ENCODE measurements around the gene DNAJC27. TPM values are rescaled to one million over a fixed set of nuclear protein-coding genes. Genes with fewer than 3 reads are reported as not detected.
"Not testable (repeated sequence)": the region's sequence is repeated elsewhere in the genome, so short reads cannot be mapped to it uniquely, and the experiment has no call there.

The DNAJC27 gene
- total RNA-seq: 10 to 100 TPM; 11.4 to 58.7 TPM

DNA sequence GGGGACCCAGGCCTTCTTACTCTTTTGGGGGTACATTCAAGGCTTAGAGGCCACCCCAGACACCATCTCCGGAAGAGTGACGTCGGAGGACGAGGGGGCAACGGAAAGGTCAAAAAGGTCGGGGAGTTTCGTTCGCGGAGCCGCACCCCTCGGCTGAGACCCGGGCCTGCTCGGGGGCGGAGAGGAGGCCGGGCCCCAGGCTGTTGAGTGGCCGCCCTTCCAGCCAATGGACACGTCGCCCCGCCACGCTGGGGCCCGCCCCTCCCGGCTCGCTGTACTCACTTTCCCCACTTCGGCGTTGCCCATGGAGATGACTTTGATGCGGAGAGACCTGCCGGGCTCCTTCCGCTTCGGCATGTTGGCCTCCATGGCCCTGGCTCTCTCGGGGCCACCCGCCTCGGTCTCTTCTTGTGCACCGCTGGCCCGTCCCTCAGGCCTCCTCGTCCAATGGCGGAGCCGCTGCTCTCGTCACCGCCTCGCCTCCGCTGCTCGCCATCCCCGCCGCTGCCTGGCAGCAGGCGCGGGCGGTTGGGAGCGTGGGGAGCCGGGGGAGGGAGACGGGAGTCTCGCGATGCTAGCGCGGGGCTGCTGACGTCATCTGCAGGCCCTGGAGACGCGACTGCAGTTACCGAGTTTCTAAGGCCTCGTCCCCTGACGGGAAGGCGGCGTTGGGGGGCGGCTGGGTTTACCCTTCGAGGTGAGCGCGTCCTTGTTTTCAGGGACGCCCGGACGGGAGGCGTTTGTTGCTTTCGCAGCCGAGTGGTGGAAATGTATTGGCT is at the start of gene DNAJC27:
DNAJC27 (minus strand) TSS at position 420 of the 779 bp plus-strand sequence; CDS start at position 369, 51 bp downstream.
- Histone ChIP-seq H3K27ac (peak within 1 kb of the TSS; percentile 95 to 99 (median 98)), H3K4me3 (peak within 1 kb of the TSS; percentile 20 to 42), H3K4me1 (peaks cover 16% of the 10 kb centered on the region), H3K9me3 (no peaks in the 10 kb centered on the region), H3K27me3 (no peaks in the 10 kb centered on the region), H3K36me3 (replicated peaks in 1 of 2; ENCODE audit: insufficient read depth in 1 of 2, low read depth in 2 of 2) (no peaks in the 10 kb centered on the region)
- ATAC-seq (peak; percentile 94), DNase-seq (peak; percentile 98)
- 0 to 1% methylated on average over 28 to 72 of the region's 72 CpGs for WGBS, 2 donors
- peak; percentile 92 to 98 (median 98) for TF ChIP-seq POLR2A (IDR thresholded peaks at IDR 0.05)
- TF ChIP-seq, protein P1, sequence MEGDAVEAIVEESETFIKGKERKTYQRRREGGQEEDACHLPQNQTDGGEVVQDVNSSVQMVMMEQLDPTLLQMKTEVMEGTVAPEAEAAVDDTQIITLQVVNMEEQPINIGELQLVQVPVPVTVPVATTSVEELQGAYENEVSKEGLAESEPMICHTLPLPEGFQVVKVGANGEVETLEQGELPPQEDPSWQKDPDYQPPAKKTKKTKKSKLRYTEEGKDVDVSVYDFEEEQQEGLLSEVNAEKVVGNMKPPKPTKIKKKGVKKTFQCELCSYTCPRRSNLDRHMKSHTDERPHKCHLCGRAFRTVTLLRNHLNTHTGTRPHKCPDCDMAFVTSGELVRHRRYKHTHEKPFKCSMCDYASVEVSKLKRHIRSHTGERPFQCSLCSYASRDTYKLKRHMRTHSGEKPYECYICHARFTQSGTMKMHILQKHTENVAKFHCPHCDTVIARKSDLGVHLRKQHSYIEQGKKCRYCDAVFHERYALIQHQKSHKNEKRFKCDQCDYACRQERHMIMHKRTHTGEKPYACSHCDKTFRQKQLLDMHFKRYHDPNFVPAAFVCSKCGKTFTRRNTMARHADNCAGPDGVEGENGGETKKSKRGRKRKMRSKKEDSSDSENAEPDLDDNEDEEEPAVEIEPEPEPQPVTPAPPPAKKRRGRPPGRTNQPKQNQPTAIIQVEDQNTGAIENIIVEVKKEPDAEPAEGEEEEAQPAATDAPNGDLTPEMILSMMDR (IDR thresholded peaks at IDR 0.05): peak in 2 of 7 experiments; percentile 17 to 22
- intact Hi-C loops (cut with DNase I): no loop called here

DNA sequence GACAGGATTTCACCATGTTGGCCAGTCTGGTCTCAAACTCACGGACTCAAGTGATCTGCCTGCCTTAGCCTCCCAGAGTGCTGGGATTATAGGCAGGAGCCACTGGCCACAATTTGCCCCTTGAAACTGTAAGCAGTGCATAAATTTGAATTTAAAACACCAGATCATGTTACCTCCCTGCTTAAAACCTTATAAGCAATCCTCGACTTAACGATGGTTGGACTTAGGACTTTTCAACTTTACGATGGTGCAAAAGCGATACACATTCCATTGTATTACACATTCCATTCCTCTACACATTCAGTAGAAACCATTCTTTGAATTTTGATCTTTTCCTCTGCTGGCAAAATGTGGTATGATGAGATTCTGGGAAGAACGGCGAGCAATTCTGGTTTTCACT is 46.9 kb upstream of the DNAJC27 start:
- 80 to 81% methylated on average over 7 of the region's 7 CpGs for WGBS, 2 donors
- Histone ChIP-seq H3K4me3 (no peak overlapping the region), H3K27ac (no peak overlapping the region), H3K9me3 (no peaks in the 10 kb centered on the region), H3K27me3 (no peaks in the 10 kb centered on the region), H3K36me3 (replicated peaks in 1 of 2; ENCODE audit: insufficient read depth in 1 of 2, low read depth in 2 of 2) (no peaks in the 10 kb centered on the region), H3K4me1 (no peaks in the 10 kb centered on the region)
- intact Hi-C loops (cut with DNase I): no loop called here
- DNase-seq (no peak), ATAC-seq (no peak)
- TF ChIP-seq, protein P1 (IDR thresholded peaks at IDR 0.05): no peak
- no peak for TF ChIP-seq POLR2A (IDR thresholded peaks at IDR 0.05)

DNA sequence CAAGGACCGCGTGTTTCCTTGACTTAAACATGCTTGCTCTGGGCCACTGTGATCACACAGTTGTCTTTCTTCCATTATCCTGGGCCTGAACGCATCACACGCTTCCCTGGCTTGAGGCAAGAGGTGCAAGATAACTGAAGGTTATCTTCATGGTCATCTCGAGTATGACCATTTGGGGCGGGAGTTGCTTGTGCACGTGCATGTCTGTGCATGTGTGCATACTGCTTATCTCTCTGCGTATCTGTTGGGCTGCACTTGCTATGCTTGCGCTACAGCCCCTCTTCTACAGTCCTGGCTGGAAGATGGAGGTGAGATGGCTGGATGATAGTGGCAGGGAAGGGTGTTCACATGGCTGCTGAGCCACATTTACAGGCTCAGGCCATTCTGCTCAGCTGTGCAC is 42.9 kb upstream of the DNAJC27 start:
- intact Hi-C loops (cut with DNase I): no loop called here
- ATAC-seq (no peak), DNase-seq (no peak)
- H3K36me3 ChIP-seq (replicated peaks in 1 of 2; ENCODE audit: insufficient read depth in 1 of 2, low read depth in 2 of 2): no peaks in the 10 kb centered on the region
- no peaks in the 10 kb centered on the region for H3K27me3 ChIP-seq
- TF ChIP-seq POLR2A (IDR thresholded peaks at IDR 0.05): no peak
- TF ChIP-seq, protein P1 (IDR thresholded peaks at IDR 0.05): no peak
- no peaks in the 10 kb centered on the region for H3K9me3 ChIP-seq
- no peak overlapping the region for H3K4me3 ChIP-seq
- H3K4me1 ChIP-seq: no peaks in the 10 kb centered on the region
- H3K27ac ChIP-seq: no peak overlapping the region
- WGBS, 2 donors: 85 to 88% methylated on average over 9 of the region's 9 CpGs

DNA sequence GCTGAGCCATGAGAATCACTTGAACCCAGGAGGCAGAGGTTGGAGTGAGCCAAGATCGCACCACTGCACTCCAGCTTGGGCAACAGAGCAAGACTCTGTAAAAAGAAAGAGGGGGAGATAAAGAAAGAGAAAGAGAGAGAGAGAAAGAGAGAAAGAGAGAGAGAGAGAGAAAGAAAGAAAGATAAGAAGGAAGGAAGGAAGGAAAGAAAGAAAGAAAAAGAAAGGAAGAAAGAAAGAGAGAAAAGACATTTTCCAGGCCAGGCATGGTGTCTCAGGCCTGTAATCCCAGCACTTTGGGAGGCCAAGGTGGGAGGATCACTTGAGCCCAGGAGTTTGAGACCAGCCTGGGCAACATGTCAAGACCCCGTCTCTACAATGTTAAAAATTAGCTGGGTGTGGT is 39.6 kb upstream of the DNAJC27 start:
- ATAC-seq; H3K27ac ChIP-seq; H3K4me3 ChIP-seq; H3K9me3 ChIP-seq; H3K4me1 ChIP-seq; DNase-seq; H3K27me3 ChIP-seq; H3K36me3 ChIP-seq (replicated peaks in 1 of 2; ENCODE audit: insufficient read depth in 1 of 2, low read depth in 2 of 2); intact Hi-C loops (cut with DNase I): not testable (repeated sequence)
- WGBS, 2 donors: 97% methylated on average over 2 of the region's 2 CpGs

DNA sequence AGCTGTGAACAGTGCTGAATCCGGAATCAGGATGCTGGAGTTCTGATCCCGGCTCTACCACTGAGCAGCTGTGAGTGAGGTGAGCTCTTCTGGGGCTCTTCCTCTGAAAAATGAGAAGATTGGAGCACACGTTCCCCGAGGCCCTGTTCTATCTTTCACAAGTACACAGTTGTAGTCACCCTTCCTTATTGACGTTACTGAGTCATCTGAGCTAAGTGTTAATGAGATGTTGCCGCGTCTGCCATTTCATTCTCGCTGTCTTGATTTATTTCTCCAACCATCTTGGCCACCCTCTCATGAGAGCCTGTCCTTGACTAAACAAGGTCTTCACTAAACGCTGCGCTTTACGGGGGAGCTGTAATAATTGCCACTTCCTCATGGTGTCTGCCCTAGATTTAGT is 38.2 kb upstream of the DNAJC27 start:
- TF ChIP-seq POLR2A (IDR thresholded peaks at IDR 0.05): no peak
- TF ChIP-seq, protein P1 (IDR thresholded peaks at IDR 0.05): no peak
- 72 to 75% methylated on average over 11 of the region's 11 CpGs for WGBS, 2 donors
- H3K27ac ChIP-seq: no peak overlapping the region
- no peaks in the 10 kb centered on the region for H3K4me1 ChIP-seq
- no peaks in the 10 kb centered on the region for H3K36me3 ChIP-seq (replicated peaks in 1 of 2; ENCODE audit: insufficient read depth in 1 of 2, low read depth in 2 of 2)
- no peaks in the 10 kb centered on the region for H3K9me3 ChIP-seq
- intact Hi-C loops (cut with DNase I): no loop called here
- ATAC-seq (no peak), DNase-seq (no peak)
- H3K27me3 ChIP-seq: no peaks in the 10 kb centered on the region
- H3K4me3 ChIP-seq: no peak overlapping the region

Measured in body of pancreas (tissue), 4 donors.